ENCODE measurements around the gene ZNF439.
"Not testable (repeated sequence)": the region's sequence is repeated elsewhere in the genome, so short reads cannot be mapped to it uniquely, and the experiment has no call there.

ZNF439 gene

DNA sequence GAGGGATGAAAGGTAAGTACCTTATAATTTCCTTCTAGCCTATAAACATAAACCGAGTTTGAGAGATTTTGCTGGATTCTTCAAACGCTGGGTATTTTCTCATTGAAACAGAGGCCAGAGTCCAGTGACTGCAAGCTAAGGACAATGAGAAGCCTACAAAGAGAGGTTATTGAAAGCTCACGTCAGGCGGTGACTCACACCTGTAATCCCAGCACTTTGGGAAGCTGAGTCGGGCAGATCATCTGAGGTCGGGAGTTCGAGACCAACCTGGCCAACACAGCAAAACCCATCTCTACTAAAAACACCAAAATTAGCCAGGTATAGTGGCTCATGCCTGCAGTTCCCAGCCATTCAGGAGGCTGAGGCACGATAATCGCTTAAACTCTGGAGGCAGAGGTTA is 24.1 kb downstream of the ZNF439 start:
- DNase-seq: no peak

DNA sequence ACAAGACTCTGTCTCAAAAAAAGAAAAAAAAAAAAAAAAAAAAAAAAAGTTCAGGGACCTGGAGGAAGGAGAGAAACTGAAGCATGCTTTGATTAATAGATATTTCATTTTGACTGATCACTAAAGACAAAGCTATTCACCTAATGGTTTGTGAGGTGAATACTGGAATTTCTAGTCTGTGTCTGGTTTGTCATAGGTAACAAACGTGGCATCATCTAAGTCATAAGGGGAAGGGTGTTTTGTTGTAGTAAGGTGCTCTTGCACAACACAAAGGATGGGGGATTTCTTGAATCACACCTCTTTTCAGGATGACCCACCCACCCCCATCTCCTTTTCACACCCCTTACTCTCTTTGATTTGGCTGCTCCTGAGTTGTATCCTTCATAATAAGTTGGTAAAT is 25.2 kb downstream of the ZNF439 start:
- no peak for DNase-seq

DNA sequence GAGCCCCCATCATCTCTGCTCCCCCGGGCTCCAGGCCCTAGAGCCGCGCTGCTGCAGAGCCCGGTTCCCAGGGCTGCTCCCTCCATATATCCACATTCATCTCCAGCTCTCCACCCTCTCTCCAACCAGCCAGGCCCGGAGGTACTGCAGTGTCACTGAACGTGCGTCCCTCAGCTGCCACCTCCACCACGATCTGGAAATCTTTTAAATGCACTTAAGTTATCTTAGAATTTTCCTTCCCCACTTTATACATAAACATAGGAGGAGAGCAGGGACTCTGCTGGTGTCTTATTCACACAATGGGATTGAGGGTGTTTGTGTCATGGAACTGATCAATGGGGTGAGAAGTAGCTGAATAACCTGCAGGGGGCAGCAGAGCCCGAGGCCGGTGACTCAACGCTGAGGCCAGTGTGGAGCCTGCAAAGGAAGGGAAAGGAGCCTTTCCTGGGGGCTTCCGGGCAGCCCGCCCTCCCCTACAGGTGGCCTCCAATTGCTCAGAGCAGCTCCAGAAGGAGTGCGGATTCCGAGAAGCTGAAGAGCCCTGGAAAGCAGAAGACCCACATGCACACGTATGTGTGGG is 31.3 kb downstream of the ZNF439 start:
- not testable (repeated sequence) for DNase-seq

GRCh38 chr19:11880598-11880997 is 32.1 kb downstream of the ZNF439 start:
- no peak for DNase-seq

DNA sequence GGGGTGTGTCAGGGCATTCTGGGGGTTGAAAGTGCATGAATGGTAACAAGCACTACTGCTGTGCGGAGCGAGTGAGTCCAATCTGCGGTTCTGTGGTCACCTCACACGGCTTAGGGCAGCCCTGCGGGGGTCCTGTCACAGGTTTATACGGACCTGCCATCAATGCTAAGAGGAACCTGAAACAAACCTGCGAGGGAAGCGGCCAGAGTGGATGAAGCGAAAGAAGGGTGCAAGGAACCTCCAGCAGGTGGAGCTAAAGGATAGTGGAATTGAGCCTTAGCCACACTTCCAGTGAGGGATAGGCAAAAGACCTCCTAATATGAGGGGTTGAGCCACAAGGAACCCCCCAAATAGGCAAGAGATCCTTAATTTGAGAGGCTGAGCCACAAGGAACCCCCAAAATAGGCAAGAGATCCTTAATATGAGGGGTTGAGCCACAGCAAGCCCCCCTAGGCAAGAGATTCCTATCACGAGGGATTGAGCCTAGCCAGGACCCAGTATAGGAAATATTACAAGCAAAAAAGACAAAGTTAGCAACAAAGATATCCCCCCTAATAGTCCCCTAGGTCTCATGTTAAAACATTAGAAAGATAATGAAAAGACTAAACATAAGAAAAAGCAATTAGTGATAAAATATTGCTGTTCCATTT is 32.8 kb downstream of the ZNF439 start:
- DNase-seq: peak; percentile 56

GRCh38 chr19:11882606-11883005 is 34.1 kb downstream of the ZNF439 start:
- no peak for DNase-seq

DNA sequence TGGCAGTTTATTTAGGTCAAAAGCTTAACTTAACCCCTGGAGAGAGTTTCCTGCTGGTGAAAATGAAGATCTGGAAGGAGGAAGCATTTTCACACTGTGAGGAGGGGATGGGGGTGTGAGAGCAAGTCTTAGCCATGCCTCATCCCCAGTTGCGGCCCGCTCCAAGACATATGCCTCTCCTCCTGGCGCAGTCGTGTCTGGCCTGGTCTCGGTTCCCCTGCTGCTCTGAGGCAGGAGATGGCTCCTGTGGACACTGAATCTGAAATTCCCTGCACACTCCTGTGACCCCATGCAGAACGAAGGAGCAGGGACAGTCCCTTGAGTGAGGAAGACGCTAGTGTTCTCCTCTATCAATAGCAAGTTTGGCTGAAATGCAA is 38.7 kb downstream of the ZNF439 start:
- DNase-seq: no peak

DNA sequence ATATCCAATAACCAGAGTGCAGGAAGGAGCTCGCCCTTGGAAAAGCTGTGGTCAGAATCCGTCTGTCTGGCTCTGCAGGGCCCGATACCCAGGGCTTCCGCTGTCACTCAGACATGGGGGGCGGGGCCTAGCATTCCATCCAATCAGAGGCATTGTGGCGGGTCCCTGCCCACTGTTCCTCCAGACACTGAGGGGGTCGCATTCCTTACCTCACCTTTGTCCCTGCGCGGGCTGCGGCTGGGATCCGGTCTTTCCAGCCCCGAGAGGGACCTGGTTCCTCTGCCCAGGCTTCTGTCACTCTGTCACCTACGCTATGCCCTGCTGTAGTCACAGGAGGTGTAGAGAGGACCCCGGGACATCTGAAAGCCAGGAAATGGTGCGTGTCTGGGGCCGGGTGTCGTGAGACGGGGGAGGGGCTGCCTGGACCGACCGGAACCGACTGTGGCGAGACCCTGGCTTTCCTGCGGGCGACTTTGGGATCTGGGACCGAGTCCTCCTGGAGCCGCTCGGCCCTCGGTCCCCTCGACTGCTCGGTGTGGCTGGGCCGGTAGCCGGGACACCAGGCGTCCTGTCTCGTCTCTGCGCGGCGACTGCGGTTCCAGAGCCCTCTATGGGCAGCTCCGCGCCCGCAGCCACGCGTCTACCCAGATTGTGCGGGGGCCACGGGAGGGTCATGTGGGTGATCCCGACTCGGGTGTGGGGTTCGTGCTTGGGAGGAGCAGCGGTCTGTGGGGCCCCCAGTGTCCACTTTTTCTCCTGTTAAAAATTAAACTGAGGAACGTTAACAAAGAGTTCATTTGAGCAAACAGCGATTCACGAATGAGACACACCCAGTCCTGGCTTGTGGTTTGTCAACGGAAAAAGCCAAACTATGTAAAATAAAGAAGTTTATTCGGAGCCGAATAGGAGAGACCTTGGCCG is 39.3 kb downstream of the ZNF439 start, which contains the start of gene ZNF69:
TSS of gene ZNF69 (plus strand) at position 172 of the 921 bp plus-strand sequence. CDS start at position 314, 142 bp downstream.
- peak; percentile 29 for DNase-seq

DNA sequence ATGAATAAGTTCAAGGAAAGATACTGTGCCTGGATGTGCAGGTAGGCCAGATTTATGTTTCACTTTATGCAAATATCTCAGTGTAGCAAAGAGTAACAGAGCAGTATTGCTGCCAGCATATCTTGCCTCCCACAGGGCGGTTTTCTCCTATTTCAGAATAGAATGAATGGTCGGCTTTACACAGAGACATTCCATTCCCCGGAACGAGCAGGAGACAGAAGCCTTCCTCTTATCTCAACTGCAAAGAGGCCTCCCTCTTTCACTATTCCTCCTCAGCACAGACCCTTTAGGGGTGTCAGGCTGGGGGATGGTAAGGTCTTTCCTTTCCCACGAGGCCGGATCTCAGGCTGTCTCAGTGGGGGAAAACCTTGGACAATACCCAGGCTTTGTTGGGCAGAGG is 41.4 kb downstream of the ZNF439 start:
- DNase-seq: not testable (repeated sequence)

- no peak for DNase-seq
Measured at GRCh38 chr19:11890634-11891033, 42.1 kb downstream of the ZNF439 start.

GRCh38 chr19:11894851-11895250 is 46.3 kb downstream of the ZNF439 start:
- DNase-seq: no peak

DNA sequence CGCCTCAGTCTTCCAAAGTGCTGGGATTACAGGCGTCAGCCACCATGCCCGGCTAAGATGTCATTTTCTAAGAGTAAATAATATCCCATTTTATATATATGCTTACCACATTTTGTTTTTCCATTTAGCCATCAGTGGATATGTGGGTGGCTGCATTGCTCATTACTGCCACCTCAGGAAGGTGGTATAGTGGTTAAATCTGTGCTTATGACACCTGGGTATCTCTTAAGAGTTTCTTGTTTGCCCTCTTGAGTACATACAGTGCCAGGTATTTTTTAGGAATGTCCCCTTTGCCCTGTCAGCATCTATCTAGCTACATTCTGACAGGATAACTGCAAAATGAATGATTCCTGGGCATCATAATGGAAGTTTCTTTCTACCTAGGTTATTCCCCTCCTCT is 53.7 kb downstream of the ZNF439 start:
- DNase-seq: no peak

DNA sequence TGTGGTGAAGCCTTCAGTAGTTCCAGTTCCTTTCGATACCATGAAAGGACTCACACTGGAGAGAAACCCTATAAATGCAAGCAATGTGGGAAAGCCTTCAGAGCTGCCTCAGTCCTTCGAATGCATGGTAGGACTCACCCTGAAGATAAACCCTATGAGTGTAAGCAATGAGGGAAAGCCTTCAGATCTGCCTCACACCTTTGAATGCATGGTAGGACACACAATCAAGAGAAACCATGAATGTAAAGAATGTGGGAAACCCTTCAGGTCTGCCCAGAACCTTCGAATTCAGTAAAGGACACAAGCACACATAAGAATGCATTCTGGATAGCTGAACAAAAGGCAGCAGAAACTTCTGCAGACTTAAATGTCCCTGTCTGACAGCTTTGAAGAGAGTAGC is 57.4 kb downstream of the ZNF439 start:
- DNase-seq: no peak

GRCh38 chr19:11911937-11912336 is 63.4 kb downstream of the ZNF439 start:
- not testable (repeated sequence) for DNase-seq

DNA sequence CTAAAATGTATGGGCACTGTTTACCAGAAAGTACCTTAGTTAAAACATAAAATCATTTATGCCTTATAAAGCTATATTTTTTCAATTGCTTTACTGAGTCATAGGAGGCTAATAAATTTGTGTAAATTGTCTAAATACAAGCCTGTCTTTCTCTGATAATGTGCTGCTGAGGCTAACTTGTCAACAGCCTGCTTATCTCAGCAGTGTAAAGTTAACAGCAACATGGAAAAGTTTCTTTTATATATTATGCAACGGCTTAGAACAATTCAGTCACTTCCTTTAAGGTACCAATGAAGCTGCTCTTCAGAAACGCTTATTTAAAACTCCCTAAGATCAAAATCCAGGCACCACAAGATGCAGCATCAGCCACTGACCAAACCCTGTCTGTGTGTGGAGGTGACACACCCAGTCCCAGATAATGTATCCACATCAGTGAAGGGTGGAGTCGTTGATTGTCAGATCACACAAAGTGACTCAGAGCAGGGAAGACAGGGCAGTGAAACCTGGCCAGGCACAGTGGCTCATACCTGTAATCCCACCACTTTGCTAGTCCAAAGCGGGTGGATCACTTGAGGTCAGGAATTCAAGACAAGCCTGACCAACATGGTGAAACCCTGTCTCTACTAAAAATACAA is 66.0 kb downstream of the ZNF439 start:
- DNase-seq: not testable (repeated sequence)

Measured in NCI-H2029 (cell line).